K562 (cell line): ENCODE results near the gene PRKAG2. TPM values are rescaled to one million over a fixed set of nuclear protein-coding genes. Genes with fewer than 3 reads are reported as not detected.
"Not testable (repeated sequence)": the region's sequence is repeated elsewhere in the genome, so short reads cannot be mapped to it uniquely, and the experiment has no call there.

ENCODE experiments used
- CBX5 ChIP-seq: IDR thresholded peaks from 2 replicates; pipeline ENCODE4 v1.6.1; 2014; ENCODE audit warnings: low read depth, borderline replicate concordance
- CXXC5 ChIP-seq: fragments of 250-450 bp; sonication (Bioruptor Pico); IDR thresholded peaks from 2 replicates; pipeline ENCODE4 v1.8.0; 2022; ENCODE audit warnings: inconsistent platforms, mild to moderate bottlenecking, moderate library complexity
- E2F8 ChIP-seq: fragments of 450-650 bp; IDR thresholded peaks from 2 replicates; pipeline ENCODE4 v1.7.1; 2018; ENCODE audit warnings: mild to moderate bottlenecking, low read depth; ENCODE audit not compliant: partially characterized antibody
- FOXP1 ChIP-seq: sonication (generic); formaldehyde crosslinking; IDR thresholded peaks from 2 replicates; pipeline ENCODE4 v1.8.0; 2022; ENCODE audit warnings: mild to moderate bottlenecking, missing genetic modification reagents
- HMGXB4 ChIP-seq: sonication (generic); formaldehyde crosslinking; IDR thresholded peaks from 2 replicates; pipeline ENCODE4 v1.8.1; 2023; ENCODE audit warnings: mild to moderate bottlenecking, missing genetic modification reagents
- L3MBTL2 ChIP-seq: fragments of 450-650 bp; IDR thresholded peaks from 2 replicates; pipeline ENCODE4 v1.6.1; 2016; ENCODE audit warnings: mild to moderate bottlenecking, moderate library complexity
- NFE2 ChIP-seq: IDR thresholded peaks from 2 replicates; pipeline ENCODE4 v1.6.1; 2014; ENCODE audit warnings: antibody characterized with exemption, low read depth
- NR2C2 ChIP-seq, 2 experiments: fragments of 200-800 bp in 1 of 2; sonication (Bioruptor generic) in 1 of 2; sonication (generic) in 1 of 2; formaldehyde crosslinking in 1 of 2; IDR thresholded peaks; 2 replicates each; pipeline versions ENCODE4 v1.6.1 to v1.8.0; 2016 to 2022; ENCODE audit warnings: mild to moderate bottlenecking in 1 of 2, missing compliant biosample characterization in 1 of 2, missing genetic modification characterization in 1 of 2, missing genetic modification reagents in 1 of 2
- SIN3A ChIP-seq, 2 experiments: fragments of 150-350 bp in 1 of 2; IDR thresholded peaks; 2 replicates each; pipeline ENCODE4 v1.6.1; 2011 to 2016; ENCODE audit warnings: borderline replicate concordance in 2 of 2, low read depth in 2 of 2, low read length in 2 of 2, mild to moderate bottlenecking in 2 of 2, moderate library complexity in 2 of 2; ENCODE audit not compliant: control insufficient read depth in 1 of 2
- ZBTB11 ChIP-seq, 3 experiments: fragments of 200-800 bp in 1 of 3; fragments of 250-450 bp in 1 of 3; fragments of 450-650 bp in 1 of 3; sonication (Bioruptor Pico) in 1 of 3; sonication (Bioruptor generic) in 1 of 3; formaldehyde crosslinking in 1 of 3; IDR thresholded peaks; 2 replicates each; pipeline versions ENCODE4 v1.6.1 to v1.8.0; 2016 to 2022; ENCODE audit warnings: mild to moderate bottlenecking in 2 of 3, missing genetic modification characterization in 2 of 3, missing compliant biosample characterization in 1 of 3, moderate library complexity in 1 of 3
- ZBTB7A ChIP-seq: IDR thresholded peaks from 2 replicates; pipeline ENCODE4 v1.6.1; 2011; ENCODE audit warnings: low read depth, mild to moderate bottlenecking, low read length, moderate library complexity, borderline replicate concordance; ENCODE audit not compliant: control insufficient read depth
- ZFX ChIP-seq: sonication (generic); formaldehyde crosslinking; IDR thresholded peaks from 2 replicates; pipeline ENCODE4 v1.8.0; 2022; ENCODE audit warnings: mild to moderate bottlenecking, missing genetic modification reagents, moderate library complexity
- polyA plus RNA-seq, 8 experiments: library from polyadenylated mRNA; depleted of rRNA in 4 of 8; stranded (reverse) in 5 of 8; unstranded in 3 of 8; fragments of >200 nt; fragmentation: Nextera tagmentation in 2 of 8; fragmentation: Illumina TruSeq in 1 of 8; extraction: Ambion mirVana in 2 of 8; extraction: Trizol in 1 of 8; gene quantifications; 2 replicates each; pipeline versions ENCODE4 v1.2.1 to v1.2.3, GENCODE V29; 2011 to 2014; ENCODE audit warnings: inconsistent platforms in 1 of 8, missing spikeins in 1 of 8
- total RNA-seq, 7 experiments: library from RNA; depleted of rRNA in 6 of 7; stranded (reverse); fragments of >200 nt in 6 of 7; fragmentation: Illumina TruSeq in 2 of 7; extraction: Trizol in 2 of 7; gene quantifications; 2 replicates each; pipeline versions ENCODE4 v1.2.1 to v1.2.3, GENCODE V29; 2011 to 2021; ENCODE audit warnings: low replicate concordance in 1 of 7
- TF ChIP-seq, protein P1 (sequence below), 3 experiments: fragments of 200-800 bp in 1 of 3; sonication (Bioruptor generic) in 1 of 3; sonication (generic) in 1 of 3; formaldehyde crosslinking in 1 of 3; IDR thresholded peaks; 2 replicates each; pipeline versions ENCODE4 v1.6.1 to v1.8.0; 2016 to 2022; ENCODE audit warnings: mild to moderate bottlenecking in 2 of 3, missing compliant biosample characterization in 2 of 3, missing genetic modification characterization in 2 of 3, missing genetic modification reagents in 1 of 3

Gene PRKAG2
- total and polyA plus RNA-seq, 9 of the 15 experiments (the other 6 are each of a cell fraction or from before 2014, with no cell fraction given): 0.99 to 5.6 (median 3.3) TPM

DNA sequence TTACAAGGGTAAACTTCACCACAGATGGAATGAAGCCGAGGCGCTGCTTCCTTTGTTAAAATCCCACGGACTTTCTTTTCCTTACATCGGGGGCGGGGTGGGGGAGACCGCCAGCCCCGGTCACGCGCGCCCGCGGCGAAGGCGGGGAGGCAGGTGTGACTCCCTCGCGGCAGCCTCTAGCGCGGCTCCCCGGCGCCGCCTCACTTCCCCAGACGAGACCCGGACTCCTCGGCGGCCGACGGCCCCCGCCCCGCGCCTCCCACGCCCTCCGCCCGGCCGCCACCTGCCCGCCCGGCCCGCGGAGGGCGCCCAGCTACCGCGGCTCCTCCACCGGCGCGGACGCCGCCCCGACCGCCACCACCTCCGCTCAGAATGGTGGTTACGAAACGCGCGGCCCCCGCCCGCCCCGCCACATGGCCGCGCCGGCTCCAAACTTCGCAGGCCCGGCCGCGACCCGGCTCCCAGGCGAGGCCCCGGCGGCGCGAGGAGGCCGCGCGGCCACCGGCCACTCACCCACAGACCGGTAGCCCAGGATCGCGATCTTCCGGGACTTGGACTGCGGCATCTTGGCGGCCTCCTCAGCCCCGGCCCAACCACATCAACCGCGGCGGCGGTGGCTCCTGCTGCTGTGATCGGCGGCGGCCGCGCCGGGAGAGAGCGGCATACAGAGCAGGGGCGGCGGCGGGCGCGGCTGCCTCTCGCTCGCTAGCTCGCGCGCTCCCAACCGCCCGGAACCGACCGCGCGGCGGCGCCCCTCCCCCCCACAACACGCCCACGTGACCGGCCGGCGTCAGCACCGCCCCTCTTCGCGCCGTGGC, 357.8 kb downstream of the PRKAG2 start (continued):
- TF ChIP-seq E2F8 (peak; percentile 26), L3MBTL2 (peak; percentile 85; the same call in 1 of the 2 replicates), FOXP1 (CRISPR knock-in tag) (peak; percentile 37; the same call in 1 of the 2 replicates), CBX5 (0 out of 2 replicates have a peak, but pooled peaks have one; percentile 17), NFE2 (0 out of 2 replicates have a peak, but pooled peaks have one; percentile 1), SIN3A (IDR thresholded peaks at IDR 0.05; ENCODE audit: borderline replicate concordance in 2 of 2, control insufficient read depth in 1 of 2, low read depth in 2 of 2, low read length in 2 of 2) (peak; percentile 57 to 59; a peak in 2 of 4 replicates), ZFX (peak; percentile 73), ZBTB11 (CRISPR knock-in tag; IDR thresholded peaks at IDR 0.05) (peak in 1 of 3 experiments; percentile 58; a peak in 1 of 6 replicates), ZBTB7A (peak; percentile 75; the same call in 1 of the 2 replicates), HMGXB4 (CRISPR knock-in tag) (peak; percentile 85; the same call in 1 of the 2 replicates), NR2C2 (tag; IDR thresholded peaks at IDR 0.05) (peak; percentile 72; the same call in 1 of the 2 replicates), CXXC5 (CRISPR knock-in tag) (peak; percentile 72)
- TF ChIP-seq, protein P1, sequence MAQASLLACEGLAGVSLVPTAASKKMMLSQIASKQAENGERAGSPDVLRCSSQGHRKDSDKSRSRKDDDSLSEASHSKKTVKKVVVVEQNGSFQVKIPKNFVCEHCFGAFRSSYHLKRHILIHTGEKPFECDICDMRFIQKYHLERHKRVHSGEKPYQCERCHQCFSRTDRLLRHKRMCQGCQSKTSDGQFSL (CRISPR knock-in tag; IDR thresholded peaks at IDR 0.05): not testable (repeated sequence)
- TF ChIP-seq, protein P1 (tag; IDR thresholded peaks at IDR 0.05): peak in 1 of 2 experiments; percentile 81; a peak in 2 of 4 replicates
- TF ChIP-seq NR2C2 (CRISPR knock-in tag; IDR thresholded peaks at IDR 0.05): not testable (repeated sequence)
